HG02938 (cell line): ENCODE results near the gene WDR5B.

Experiments
- ATAC-seq: cut with Tn5 transposase; IDR thresholded peaks from one replicate; pipeline ENCODE4 v1.9.1; 2021; ENCODE audit warnings: mild to moderate bottlenecking, moderate library complexity; ENCODE audit not compliant: unreplicated experiment

Gene WDR5B

DNA sequence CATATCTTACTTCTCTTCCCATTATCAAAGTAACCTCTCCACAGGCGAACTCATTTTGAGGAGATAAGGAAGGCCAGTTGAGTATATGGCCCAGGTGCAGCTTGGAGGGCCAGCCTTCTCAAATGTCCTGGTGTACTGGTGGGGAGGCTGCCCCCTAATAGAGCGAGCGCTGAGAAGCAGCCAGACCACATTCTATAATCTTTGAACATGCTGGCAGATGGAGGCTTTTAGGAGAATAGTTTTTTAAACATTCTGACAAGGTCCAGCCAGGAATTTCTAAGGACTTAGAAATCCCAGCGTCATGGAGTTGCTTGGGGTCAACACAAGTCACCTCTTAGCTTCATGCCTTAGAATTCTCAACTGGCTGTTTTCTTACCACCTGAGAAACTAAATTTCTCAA lies 5.8 kb downstream of the WDR5B start:
- no peak for ATAC-seq

DNA sequence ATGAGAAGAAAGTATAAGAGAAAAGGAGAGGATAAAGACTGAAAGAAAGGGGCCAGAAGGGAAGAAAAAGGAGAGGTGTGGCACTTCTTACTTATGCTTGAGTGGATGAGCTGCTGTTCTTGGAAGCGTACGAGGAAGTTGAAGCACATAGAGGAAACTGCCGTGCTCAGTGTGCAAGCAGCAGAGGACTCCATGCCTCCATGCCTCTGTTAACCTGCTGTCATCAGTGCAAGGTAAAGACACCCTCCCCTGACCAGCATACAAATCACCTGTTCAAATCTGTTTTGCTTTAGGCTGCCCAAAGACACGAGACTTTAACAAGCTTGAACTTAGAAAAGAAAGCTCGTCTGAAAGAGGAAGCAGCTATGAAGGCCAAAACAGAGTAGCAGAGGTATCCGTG lies 6.4 kb downstream of the WDR5B start:
- ATAC-seq, result no peak

DNA sequence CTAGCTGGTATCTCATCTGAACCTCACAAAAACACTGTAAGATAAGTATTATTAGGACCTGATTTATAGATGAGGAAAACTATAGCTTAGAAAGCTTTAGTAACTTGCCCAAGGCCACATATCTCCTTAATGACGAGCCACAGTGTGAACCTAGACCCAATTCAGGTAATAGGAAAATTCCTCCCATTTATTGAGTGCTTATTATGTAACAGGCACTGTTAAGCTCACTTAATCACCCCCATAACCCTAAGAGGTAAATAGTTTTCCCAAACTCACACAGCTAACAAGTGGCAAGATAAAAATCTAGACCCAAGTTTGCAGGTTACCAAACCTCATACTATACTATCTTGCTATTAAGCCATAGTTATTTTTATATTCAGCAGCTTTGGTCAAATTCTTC lies 7.9 kb downstream of the WDR5B start:
- no peak for ATAC-seq

DNA sequence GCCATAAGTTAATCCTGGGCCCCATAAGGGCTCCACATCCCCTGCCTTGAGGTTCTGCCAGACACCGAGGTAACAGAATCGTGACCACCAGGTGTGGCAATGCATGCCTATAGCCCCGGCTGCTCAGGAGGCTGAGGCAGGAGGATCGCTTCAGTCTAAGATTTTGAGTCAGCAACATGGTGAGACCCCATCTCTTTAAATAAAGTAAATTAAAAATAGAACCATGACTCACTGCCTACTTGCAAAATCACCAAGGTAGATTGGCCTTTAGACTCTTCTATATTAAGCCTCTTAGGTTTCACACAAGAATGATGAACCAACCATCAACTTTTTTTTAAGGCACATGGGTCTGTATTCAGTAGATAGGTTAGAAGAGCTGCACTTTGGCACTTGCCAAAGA lies 9.7 kb downstream of the WDR5B start:
- no peak for ATAC-seq

DNA sequence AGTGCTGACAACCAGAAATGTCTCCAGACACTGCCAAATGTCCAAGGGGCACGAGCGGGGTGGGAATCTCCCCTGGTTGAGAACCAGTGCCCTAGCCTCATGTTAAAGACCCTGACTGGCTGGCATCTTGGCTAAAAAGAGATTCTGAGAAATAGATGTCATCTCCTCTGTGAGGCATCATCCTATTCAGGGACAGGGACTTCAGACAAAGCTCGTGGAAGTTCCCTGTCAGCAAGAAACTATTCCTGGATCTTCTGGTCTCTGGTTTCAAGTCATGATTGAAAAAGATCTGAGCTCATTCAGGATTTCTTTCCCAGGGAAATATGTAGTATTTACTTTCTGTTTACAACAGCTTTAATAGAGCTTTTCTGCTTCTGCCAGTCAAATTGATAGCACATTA lies 10.8 kb downstream of the WDR5B start:
- no peak for ATAC-seq

DNA sequence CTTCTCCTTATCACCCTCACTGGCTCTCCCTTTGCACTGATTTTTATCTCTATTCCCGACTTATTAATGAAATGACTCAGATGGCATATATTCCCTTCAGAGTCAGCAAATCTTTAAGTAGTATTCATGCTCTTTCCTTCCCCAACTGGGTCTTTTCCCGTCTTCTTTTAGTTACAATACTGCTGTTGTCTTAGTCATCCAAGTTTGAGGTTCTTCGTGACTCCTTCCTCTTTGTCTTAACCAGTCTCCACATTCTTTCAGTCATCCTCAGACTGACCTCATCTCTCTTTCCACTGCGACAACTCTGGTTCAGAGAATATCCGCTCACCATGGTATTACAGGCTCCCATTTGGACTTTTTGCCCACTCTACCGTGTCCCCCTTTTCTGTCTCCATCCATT lies 12.4 kb downstream of the WDR5B start:
- no peak for ATAC-seq

DNA sequence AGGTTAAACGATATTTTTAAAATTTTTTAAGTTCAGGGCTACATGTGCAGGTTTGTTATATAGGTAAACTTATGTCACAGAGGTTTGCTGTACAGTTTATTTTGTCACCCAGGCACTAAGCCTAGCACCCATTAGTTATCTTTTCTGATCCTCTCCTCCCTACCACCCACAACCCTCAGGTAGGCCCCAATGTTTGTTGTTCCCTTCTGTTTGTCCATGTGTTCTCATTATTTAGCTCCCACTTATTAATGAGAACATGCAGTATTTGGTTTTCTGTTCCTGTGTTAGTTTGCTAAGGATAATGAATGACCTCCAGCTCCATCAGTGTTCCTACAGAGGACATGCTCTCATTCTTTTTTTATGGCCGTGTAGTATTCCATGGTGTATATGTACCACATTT lies 16.9 kb downstream of the WDR5B start:
- no peak for ATAC-seq

DNA sequence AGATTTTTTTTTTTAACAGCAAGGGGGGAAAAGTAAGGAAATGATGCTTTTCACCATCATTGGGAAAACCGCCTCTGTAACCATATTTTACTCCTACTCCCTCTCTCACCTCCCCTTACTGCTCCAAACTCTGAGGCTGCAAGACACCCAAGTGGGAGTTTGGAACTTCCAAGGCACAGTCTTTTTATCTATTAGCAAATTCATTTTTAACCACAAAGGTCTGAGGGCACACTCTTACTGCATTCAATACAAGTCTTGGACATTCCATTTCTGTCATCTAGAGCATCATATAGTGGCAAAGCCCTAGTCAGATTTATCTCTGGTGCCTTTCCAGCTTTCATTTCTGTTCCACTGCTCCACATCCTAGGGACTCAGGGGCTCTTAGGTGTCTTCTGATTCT lies 18.7 kb downstream of the WDR5B start:
- no peak for ATAC-seq

DNA sequence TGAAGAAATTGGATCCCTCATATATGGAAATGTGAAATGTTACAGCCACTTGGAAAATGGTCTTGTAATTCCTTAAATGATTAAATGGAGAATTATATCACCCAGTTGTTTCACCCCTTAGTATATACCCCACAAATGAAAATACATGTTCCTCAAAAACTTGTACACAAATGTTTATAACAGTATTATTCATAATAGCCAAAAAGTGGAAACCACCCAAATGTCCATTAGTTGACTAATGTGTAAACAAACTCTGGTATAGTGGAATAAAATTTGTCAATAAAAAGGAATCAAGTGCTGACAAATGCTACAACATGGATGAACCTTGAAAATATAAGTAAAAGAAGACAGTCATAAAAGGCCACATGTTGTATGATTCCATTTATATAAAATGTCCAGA lies 19.4 kb downstream of the WDR5B start:
- no peak for ATAC-seq

DNA sequence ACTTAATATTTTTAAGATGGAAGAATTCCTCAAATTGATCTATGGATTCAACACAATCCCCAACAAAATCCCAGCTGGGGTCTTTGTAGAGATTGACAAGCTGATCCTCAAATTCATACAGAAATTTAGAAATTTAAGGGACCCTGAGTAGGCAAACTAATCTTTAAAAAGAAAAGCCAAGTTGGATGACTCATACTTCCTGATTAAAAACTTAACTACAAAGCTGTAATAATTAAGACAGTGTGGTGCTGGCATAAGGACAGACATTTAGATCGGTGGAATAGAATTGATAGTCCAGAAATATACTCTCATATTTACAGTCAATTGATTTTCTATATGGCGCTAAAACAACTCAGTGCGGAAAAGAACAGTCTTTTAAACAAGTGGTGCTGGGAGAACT lies 20.3 kb downstream of the WDR5B start:
- no peak for ATAC-seq

DNA sequence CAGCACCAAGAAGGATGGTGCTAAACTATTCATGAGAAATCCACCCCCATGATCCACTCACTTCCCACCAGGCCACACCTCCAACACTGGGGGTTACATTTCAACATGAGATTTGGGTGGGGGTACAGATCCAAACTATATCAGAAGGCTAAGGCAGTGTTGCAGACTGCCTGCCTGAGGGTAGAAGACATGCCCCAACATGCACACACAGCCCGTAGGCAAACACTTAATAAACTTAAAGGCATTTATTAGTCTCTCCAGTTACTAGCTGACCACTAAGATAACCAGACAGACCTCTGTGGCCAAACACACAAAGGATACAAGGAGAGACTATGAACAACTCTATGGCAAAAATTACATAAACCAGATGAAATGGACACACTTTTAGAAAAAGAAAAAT lies 21.7 kb downstream of the WDR5B start:
- ATAC-seq, result no peak

DNA sequence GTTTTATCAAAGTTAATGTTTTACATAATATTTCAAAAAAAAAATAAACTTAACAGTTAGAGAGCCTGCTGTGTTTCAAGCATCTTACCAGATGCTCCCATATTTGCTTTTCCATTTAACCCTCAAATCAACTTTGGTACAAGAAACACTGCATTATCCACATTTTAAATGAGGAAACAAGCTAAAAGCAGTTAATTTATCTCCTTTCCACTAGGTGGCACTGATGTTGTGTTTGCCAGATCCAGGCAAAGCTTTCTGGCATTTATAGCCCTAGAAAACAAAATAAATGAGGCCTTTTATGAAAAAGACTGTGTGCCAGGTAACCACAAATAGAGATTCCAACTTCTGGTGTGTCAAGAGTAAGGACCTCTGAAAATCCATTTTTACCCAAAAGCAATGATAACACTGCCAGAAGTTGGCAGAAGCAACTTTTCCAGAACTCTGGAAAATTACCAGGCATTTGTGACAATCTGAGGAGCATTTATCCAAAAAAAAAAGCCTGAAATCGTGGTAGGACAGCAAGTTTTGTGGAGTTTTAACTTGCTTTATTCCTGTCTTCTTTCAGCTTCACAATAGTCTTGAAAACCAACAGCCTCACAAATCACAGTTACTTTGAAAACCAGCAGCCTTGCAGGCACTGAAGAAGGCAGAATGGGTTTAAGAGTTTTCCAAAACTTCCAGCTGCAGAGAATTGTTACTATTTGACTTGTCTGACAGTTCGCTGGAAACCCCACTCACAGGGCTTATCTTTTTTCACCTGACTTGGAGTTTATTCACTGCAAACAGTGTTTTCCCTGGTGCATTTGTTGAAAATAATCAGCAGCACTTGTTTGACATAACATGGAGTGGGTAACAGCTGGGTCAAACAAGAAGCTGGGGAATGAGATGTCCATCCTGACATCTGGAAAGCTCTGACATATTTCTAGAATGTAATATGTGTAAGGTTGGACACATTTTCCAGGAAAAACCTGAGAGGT lies 22.7 kb downstream of the WDR5B start:
- ATAC-seq, result no peak

DNA sequence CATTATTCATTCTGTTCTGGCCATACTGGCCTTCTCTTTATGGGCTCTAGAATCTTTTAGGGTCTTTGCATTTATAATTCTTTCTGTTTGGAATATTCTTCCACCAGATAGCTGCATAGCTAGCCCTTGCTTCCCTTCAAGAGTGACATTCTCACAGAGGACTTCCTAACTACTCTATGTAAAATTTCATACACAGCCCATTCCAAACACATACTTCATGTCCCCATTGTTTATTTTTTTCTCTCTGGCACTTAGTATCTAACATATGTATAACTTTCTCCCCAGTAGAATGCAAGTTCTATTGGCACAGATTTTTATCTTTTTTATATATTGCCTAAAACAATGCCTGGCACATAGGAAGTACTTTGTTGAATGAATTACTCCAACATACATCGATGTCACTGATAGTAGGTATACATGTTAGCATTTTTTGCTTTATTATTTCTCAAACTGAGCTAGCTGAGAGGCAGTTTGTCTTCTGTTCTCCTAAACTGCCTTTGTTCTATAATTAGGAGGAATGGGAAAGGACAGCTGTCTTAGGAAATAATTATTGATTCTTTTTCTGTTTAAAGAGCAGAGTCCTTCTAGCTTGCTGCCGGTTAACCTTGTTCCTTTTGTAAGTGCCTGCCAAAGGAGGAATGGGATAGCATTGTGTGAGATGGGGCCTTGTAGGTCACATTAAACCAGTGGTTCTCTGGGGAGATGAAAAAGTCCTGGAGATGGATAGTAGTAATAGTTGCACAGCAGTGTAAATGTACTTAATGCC lies 24.0 kb downstream of the WDR5B start:
- no peak for ATAC-seq

DNA sequence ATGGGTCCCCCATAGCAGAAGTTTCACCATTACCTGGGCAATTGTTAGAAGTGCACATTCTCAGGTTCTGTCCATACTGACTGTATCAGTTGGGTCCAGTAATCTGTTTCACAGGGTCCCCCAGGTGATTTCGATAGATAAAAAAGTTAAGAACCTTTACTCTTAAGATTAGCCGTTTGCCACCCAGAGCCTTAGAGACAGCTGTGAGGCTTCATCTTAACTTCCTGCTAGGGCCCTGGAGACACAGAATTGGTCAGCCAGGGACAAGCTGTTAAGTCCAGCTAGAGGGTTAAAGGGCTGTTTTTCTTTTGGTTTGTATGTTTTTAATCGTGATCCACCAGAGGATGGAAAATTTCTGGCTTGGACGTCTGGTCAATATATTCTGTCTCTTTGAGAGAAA lies 25.2 kb downstream of the WDR5B start:
- ATAC-seq, result no peak

DNA sequence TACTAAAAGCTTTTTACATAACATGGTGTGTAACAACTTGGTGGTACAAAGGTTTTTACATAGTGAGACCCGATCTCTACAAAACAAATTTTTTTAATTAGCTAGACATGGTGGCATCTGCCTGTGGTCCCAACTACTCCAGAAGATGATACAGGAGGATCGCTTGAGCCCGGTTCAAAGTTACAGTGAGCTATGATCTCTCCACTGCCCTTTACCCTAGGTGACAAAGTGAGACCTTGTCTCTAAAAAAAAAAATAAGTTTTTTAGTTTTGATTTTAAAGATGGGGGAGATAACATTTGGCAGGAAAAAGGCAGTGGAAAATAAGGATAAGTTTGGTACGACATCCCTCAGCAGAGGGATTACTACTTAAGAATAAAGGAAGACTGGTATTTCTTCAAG lies 26.0 kb downstream of the WDR5B start:
- ATAC-seq, result no peak

DNA sequence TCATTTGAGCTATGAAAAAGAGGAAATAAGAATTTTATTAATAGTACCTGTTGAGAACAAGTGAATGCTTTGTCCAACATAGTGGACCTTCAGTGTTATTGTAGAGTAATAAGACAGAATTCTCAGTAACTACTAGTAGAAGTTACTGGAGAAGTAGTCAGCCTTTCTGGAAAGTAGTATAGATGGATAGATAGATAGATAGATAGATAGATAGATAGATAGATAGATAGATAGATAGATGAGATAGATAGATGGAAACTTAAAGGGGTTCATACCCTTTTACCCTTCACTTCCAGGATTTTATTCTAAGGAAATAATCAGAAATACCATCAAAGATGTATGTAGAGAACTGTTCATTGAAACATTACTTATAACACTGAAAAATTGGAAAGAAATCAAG lies 26.7 kb downstream of the WDR5B start:
- no peak for ATAC-seq

DNA sequence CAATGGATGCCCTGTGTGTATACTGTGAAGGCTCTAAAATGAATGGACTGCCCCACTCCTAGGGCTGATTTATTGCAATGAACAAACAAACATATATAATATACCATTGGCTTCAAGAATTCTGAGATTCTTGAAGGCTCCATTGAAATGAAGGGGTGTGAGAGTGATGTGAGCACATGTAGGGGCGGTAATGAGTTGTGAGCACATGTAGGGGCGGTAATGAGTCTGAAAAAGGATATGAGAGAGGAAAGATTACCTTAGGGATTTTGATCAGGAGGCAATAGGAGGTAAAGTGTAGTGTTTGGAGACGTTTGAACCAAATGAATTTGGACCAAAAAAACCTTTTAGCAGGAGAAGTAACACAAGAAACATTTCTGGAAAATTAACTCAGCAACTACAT lies 28.2 kb downstream of the WDR5B start:
- ATAC-seq, result no peak

DNA sequence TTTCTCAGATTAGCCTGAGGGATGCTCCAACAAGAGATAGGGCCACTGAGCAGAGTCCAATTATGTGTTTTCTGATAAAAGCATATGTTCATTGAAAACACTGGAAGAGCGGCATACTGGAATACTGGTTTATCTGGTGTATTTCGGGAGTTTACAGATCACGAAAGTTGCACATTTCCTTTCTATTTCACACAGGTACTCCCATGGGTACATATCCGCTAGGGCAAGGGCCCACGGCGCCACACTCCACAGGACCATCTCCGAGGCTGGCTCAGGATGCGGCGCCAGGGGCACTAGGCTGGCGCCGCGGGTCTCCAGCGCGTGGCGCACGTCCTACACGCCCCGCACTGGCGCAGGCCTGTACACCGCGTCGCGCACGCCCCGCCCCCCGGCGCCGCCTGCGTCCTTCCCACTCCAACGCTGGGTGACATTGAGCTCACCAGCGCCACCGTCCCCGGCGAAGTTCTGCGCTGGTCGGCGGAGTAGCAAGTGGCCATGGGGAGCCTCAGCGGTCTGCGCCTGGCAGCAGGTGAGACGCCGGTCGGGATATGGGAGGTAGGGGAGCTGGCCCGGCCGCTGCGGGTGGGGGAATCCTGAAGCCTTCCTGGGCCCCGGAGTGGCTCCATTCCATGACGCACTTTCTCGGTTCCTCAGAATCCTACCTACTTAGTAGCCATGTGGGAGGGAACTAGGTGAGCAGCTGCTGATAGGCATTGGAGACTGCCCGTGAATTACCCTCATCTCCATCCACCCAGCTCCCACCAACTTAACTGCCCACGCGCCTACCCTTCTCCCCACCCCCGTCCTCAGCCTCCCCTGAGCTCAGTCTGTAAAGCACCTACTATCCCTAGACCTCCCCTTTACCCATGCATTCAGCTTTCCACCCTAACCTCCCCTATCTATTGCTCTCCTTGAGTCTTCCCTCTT lies 31.8 kb downstream of the WDR5B start, which contains the start of gene FAM162A:
TSS of gene FAM162A (plus strand) at position 412 of the 927 bp plus-strand sequence. CDS start at position 496, 84 bp downstream.
- peak; percentile 85 for ATAC-seq

DNA sequence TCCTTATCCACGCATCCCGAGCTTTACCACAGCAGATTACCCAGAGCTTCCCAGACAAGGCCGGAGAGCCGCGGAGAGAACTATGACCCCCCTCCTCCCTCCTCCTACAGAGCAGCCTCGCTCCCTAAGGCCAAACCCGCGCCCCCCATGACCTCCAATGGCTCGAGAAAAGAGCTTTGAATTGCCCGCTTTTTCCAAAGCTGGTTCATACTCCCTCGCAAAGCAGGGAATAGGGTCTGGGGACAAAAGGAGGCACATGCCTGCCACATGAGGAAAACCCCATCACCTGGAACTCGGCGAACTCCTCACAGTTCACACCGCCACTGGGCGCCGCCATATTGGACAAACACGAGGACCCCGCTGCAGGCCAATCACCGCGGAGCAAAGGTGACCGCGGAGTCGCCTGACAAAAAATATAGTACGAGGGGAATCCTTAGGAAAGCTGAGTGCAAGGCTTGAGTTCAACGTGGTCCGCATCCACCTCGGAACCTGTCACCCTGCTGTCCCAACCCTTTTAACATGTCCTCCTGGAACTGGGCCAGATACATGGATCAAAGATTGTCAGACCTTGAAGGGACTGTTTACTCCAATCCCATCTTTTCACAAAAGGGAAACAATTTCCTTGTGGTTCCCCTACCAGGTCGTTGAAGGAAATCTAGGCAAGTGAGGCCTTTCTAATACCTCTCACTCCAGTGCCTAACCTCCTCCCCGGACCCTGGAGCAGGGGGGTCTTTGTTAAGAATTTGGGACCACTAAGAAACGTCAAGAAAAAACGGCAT lies 32.8 kb downstream of the WDR5B start, which contains the start of gene MIX23:
TSS of gene MIX23 (minus strand) at position 344 of the 779 bp plus-strand sequence. CDS start at position 337, 7 bp downstream.
- ATAC-seq, result peak; percentile 41

DNA sequence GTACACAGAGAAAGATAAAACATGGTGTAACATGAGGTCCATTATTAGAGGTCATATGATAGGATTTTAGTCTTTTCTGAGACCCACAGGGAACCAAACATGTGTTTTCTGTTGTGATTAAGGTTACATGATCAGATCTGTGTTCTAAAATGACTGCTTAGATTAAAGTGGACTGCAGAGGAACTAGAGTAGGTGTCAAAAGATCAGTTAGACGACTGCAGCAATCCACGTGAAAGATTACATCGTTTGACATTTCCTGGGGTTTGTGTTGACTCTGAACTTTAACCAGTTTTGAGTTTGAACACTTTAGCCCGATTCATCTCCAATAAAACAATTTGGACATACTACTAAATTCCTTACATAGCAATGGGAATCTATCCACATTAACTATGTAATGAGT lies 37.9 kb downstream of the WDR5B start:
- ATAC-seq, result no peak
